Spleen (tissue), 11 donors: ENCODE results near the gene POGZ. TPM values are rescaled to one million over a fixed set of nuclear protein-coding genes. Genes with fewer than 3 reads are reported as not detected.

Experiments used
- DNase-seq: peaks from one replicate; pipeline ENCODE4 v3.0.0-alpha.2; 2020
- H3K27ac ChIP-seq, 8 donors: fragments of 200-600 bp; sonication (generic) in 7 of 8; 1 replicate in 4 of 8; 2 replicates in 4 of 8; pipeline versions ENCODE4 v1.5.0 to v1.8.0; 2016 to 2021; ENCODE audit warnings: inconsistent platforms in 4 of 8, mild to moderate bottlenecking in 4 of 8, moderate library complexity in 1 of 8
- H3K27me3 ChIP-seq, 7 donors: fragments of 200-600 bp; sonication (generic) in 6 of 7; replicated peaks in 1 of 7; 1 replicate in 4 of 7; 2 replicates in 3 of 7; pipeline versions ENCODE4 v1.5.0 to v1.8.0; 2016 to 2021; ENCODE audit warnings: inconsistent platforms in 3 of 7, mild to moderate bottlenecking in 1 of 7
- H3K36me3 ChIP-seq, 6 donors: fragments of 200-600 bp; sonication (generic) in 5 of 6; 1 replicate in 4 of 6; 2 replicates in 2 of 6; pipeline versions ENCODE4 v1.5.0 to v1.8.0; 2016 to 2021; ENCODE audit warnings: inconsistent platforms in 2 of 6
- H3K4me1 ChIP-seq, 6 donors: fragments of 200-600 bp; sonication (generic) in 5 of 6; 1 replicate in 3 of 6; 2 replicates in 3 of 6; pipeline versions ENCODE4 v1.5.0 to v1.8.0; 2016 to 2021; ENCODE audit warnings: inconsistent platforms in 3 of 6
- H3K4me3 ChIP-seq, 8 donors: fragments of 200-600 bp; sonication (generic) in 7 of 8; 1 replicate in 4 of 8; 2 replicates in 4 of 8; pipeline versions ENCODE4 v1.5.0 to v1.8.0; 2016 to 2021; ENCODE audit warnings: inconsistent platforms in 4 of 8, mild to moderate bottlenecking in 4 of 8, moderate library complexity in 2 of 8
- H3K9me3 ChIP-seq, 8 donors: fragments of 200-600 bp; sonication (generic) in 7 of 8; 1 replicate in 4 of 8; 2 replicates in 4 of 8; pipeline versions ENCODE4 v1.5.0 to v1.8.0; 2016 to 2021; ENCODE audit warnings: inconsistent platforms in 4 of 8
- CTCF ChIP-seq, 11 experiments: fragments of 200-600 bp in 7 of 11; fragments of 450-650 bp in 4 of 11; sonication (generic) in 4 of 11; IDR thresholded peaks in 8 of 11; conservative IDR thresholded peaks in 3 of 11; 1 replicate in 7 of 11; 2 replicates in 4 of 11; pipeline versions ENCODE4 v1.4.0 to v1.8.0; 2016 to 2021; ENCODE audit warnings: antibody characterized with exemption in 11 of 11, inconsistent platforms in 4 of 11, mild to moderate bottlenecking in 1 of 11
- POLR2A ChIP-seq, 3 donors: fragments of 450-650 bp; IDR thresholded peaks; one replicate each; pipeline ENCODE4 v1.5.1; 2017; ENCODE audit warnings: antibody characterized with exemption in 3 of 3, mild to moderate bottlenecking in 1 of 3
- POLR2AphosphoS5 ChIP-seq, 3 donors: sonication (generic); formaldehyde crosslinking; IDR thresholded peaks; one replicate each; pipeline ENCODE4 v1.5.1; 2017; ENCODE audit warnings: antibody characterized with exemption in 3 of 3
- WGBS, 5 donors: extraction: QIAGEN DNeasy Blood & Tissue Kit in 3 of 5; methylation state at CpG; one replicate each; pipeline versions ENCODE4 v1.1.5 to v1.1.7; 2013 to 2018; 5-methylcytosine and 5-hydroxymethylcytosine counted together
- intact Hi-C: fragments of 100-400 bp; cut with DNase I; formaldehyde crosslinking; loops from one replicate; pipeline ENCODE4 v1.15.0; 2023; ENCODE audit warnings: low total_unique reads
- polyA plus RNA-seq, 3 donors: library from polyadenylated mRNA; stranded (reverse); fragments of 200-250 nt; gene quantifications; one replicate each; pipeline ENCODE4 v1.2.1, GENCODE V29; 2013
- total RNA-seq, 7 donors: library from RNA; depleted of rRNA in 3 of 7; stranded (reverse); fragments of >200 nt in 3 of 7; fragmentation: NEBNext Ultra II Directional in 4 of 7; extraction: Animal tissue kit (Norgen Biotek cat#: 25700) in 4 of 7; gene quantifications; one replicate each; pipeline versions ENCODE4 v1.1.0 to v1.2.1, GENCODE V29; 2016 to 2021
- donor health status: healthy with polysubstance abuse.
- donor health status: DM: no; HTN: no; CAD: no; lungs with moderate emphysema.
- donor health status: DM: no; HTN: no; CAD: no.
- donor health status: Bipolar disorder and iron deficiency.
- donor health status: healthy.
- donor health status: DM: no; HTN: no; CAD: no.
- donor health status: DM: yes; HTN: yes; CAD: no.

POGZ gene
- total and polyA plus RNA-seq, 10 donors: 12.9 to 133 (median 82.6) TPM

- Histone ChIP-seq H3K36me3 (no peaks in the 10 kb centered on the region), H3K9me3 (no peaks in the 10 kb centered on the region), H3K4me1 (no peaks in the 10 kb centered on the region), H3K27ac (no peak overlapping the region), H3K4me3 (no peak overlapping the region), H3K27me3 (no peaks in the 10 kb centered on the region)
- TF ChIP-seq POLR2A (IDR thresholded peaks at IDR 0.05) (no peak), POLR2AphosphoS5 (IDR thresholded peaks at IDR 0.05) (no peak), CTCF (IDR thresholded peaks at IDR 0.05 in 8 of 11, conservative IDR thresholded peaks at IDR 0.05 in 3 of 11) (no peak)
- intact Hi-C loops: no loop called here
- WGBS, 5 donors: 88 to 96% (median 93%) methylated on average over 5 of the region's 5 CpGs
- no peak for DNase-seq
Measured at GRCh38 chr1:151499365-151499764, 40.1 kb upstream of the POGZ start.

DNA sequence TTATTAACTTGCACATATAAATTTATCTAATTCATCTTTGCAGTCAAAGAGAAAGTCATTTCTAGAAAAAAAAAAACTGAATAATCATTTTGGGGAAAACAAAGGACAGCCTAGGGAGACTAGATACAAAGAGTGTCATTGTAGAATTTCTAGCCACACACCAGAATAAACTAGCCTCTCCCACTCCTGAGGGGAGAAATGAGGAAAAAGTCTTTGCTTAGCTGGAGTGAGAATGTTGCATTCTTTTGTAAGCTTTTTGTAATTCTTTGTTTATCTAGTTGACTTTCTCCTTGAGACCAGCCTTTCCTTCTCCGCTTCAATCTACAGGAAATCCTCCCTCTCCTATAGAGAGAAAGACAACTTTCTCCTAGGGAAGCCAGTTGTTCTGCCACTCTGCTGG lies 36.0 kb upstream of the POGZ start:
- H3K4me1 ChIP-seq: no peaks in the 10 kb centered on the region
- no peak overlapping the region for H3K4me3 ChIP-seq
- intact Hi-C loops: no loop called here
- 68 to 85% (median 73%) methylated on average over 1 of the region's 1 CpG for WGBS, 5 donors
- DNase-seq: no peak
- TF ChIP-seq CTCF (IDR thresholded peaks at IDR 0.05 in 8 of 11, conservative IDR thresholded peaks at IDR 0.05 in 3 of 11) (no peak), POLR2A (IDR thresholded peaks at IDR 0.05) (no peak), POLR2AphosphoS5 (IDR thresholded peaks at IDR 0.05) (no peak)
- H3K36me3 ChIP-seq: no peaks in the 10 kb centered on the region
- H3K27ac ChIP-seq: no peak overlapping the region
- H3K27me3 ChIP-seq: no peaks in the 10 kb centered on the region
- H3K9me3 ChIP-seq: no peaks in the 10 kb centered on the region

- 0 to 17% (median 0%) methylated on average over 1 of the region's 1 CpG; no CpG with 5 or more reads in 1 of the 5 donors for WGBS, 5 donors
- intact Hi-C loops: no loop called here
- peaks cover 0 to under 1% (median 0%) of the 10 kb centered on the region in 7 donors for H3K27me3 ChIP-seq
- TF ChIP-seq POLR2AphosphoS5 (IDR thresholded peaks at IDR 0.05) (no peak), POLR2A (IDR thresholded peaks at IDR 0.05) (no peak), CTCF (IDR thresholded peaks at IDR 0.05 in 8 of 11, conservative IDR thresholded peaks at IDR 0.05 in 3 of 11) (no peak)
- H3K4me1 ChIP-seq: no peaks in the 10 kb centered on the region
- H3K36me3 ChIP-seq: no peaks in the 10 kb centered on the region
- no peak overlapping the region for H3K27ac ChIP-seq
- no peak overlapping the region for H3K4me3 ChIP-seq
- no peak for DNase-seq
- no peaks in the 10 kb centered on the region for H3K9me3 ChIP-seq
Measured at GRCh38 chr1:151494741-151495281, 35.5 kb upstream of the POGZ start.

GRCh38 chr1:151493042-151493441 lies 33.7 kb upstream of the POGZ start:
- WGBS, 5 donors: 77 to 93% (median 90%) methylated on average over 3 of the region's 3 CpGs
- peaks cover 0 to 6% (median 0%) of the 10 kb centered on the region in 7 donors for H3K27me3 ChIP-seq
- no peak overlapping the region for H3K27ac ChIP-seq
- H3K4me1 ChIP-seq: no peaks in the 10 kb centered on the region
- intact Hi-C loops: no loop called here
- no peaks in the 10 kb centered on the region for H3K9me3 ChIP-seq
- no peaks in the 10 kb centered on the region for H3K36me3 ChIP-seq
- DNase-seq: no peak
- TF ChIP-seq POLR2A (IDR thresholded peaks at IDR 0.05): no peak
- no peak overlapping the region for H3K4me3 ChIP-seq

- DNase-seq: no peak
- H3K9me3 ChIP-seq: no peaks in the 10 kb centered on the region
- no peak overlapping the region for H3K4me3 ChIP-seq
- TF ChIP-seq CTCF (IDR thresholded peaks at IDR 0.05 in 8 of 11, conservative IDR thresholded peaks at IDR 0.05 in 3 of 11): no peak
- TF ChIP-seq POLR2A (IDR thresholded peaks at IDR 0.05): no peak
- no peak for TF ChIP-seq POLR2AphosphoS5 (IDR thresholded peaks at IDR 0.05)
- WGBS, 5 donors: 58 to 95% (median 67%) methylated on average over 1 of the region's 1 CpG
- peaks cover 0 to 6% (median 0%) of the 10 kb centered on the region in 7 donors for H3K27me3 ChIP-seq
- no peak overlapping the region for H3K27ac ChIP-seq
- no peaks in the 10 kb centered on the region for H3K36me3 ChIP-seq
- intact Hi-C loops: no loop called here
- no peaks in the 10 kb centered on the region for H3K4me1 ChIP-seq
Measured at GRCh38 chr1:151492120-151492519, 32.8 kb upstream of the POGZ start.
